K562 (cell line): ENCODE results near the gene ACP5. TPM values are rescaled to one million over a fixed set of nuclear protein-coding genes. Genes with fewer than 3 reads are reported as not detected.
A peak's percentile ranks its signal among the peaks of the same experiment; 100 is the strongest.

ENCODE experiments used
- BRD4 ChIP-seq: fragments of 200-600 bp; sonication (generic); IDR thresholded peaks from 2 replicates; pipeline ENCODE4 v1.6.1; 2017; ENCODE audit warnings: inconsistent platforms
- CEBPG ChIP-seq, 3 experiments: fragments of 200-800 bp in 1 of 3; sonication (Bioruptor generic) in 1 of 3; sonication (generic) in 1 of 3; formaldehyde crosslinking in 1 of 3; IDR thresholded peaks in 2 of 3; conservative IDR thresholded peaks in 1 of 3; 2 replicates each; pipeline versions ENCODE4 v1.6.1 to v1.8.0; 2016 to 2022; ENCODE audit warnings: missing compliant biosample characterization in 2 of 3, missing genetic modification characterization in 2 of 3, mild to moderate bottlenecking in 1 of 3, missing genetic modification reagents in 1 of 3
- CEBPZ ChIP-seq: fragments of 150-350 bp; IDR thresholded peaks from 2 replicates; pipeline ENCODE4 v1.6.1; 2014; ENCODE audit warnings: low read depth, mild to moderate bottlenecking, low read length, borderline replicate concordance
- FOXM1 ChIP-seq, 2 experiments: fragments of 450-650 bp in 1 of 2; sonication (generic) in 1 of 2; formaldehyde crosslinking in 1 of 2; IDR thresholded peaks; 2 replicates each; pipeline versions ENCODE4 v1.6.1 to v1.9.0; 2017 to 2022; ENCODE audit warnings: low read depth in 2 of 2, mild to moderate bottlenecking in 2 of 2, missing genetic modification reagents in 1 of 2, moderate library complexity in 1 of 2
- LCOR ChIP-seq: sonication (generic); formaldehyde crosslinking; IDR thresholded peaks from 2 replicates; pipeline ENCODE4 v1.8.0; 2022; ENCODE audit warnings: mild to moderate bottlenecking, missing genetic modification reagents
- MAX ChIP-seq: sonication (generic); formaldehyde crosslinking; IDR thresholded peaks from 2 replicates; pipeline ENCODE4 v1.9.0; 2022; ENCODE audit warnings: mild to moderate bottlenecking, missing genetic modification reagents
- PHF20 ChIP-seq: fragments of 450-650 bp; IDR thresholded peaks from 2 replicates; pipeline ENCODE4 v1.6.1; 2018; ENCODE audit not compliant: partially characterized antibody
- POLR2AphosphoS5 ChIP-seq: IDR thresholded peaks from 2 replicates; pipeline ENCODE4 v1.6.1; 2011; ENCODE audit warnings: mild to moderate bottlenecking, low read depth, low read length, moderate library complexity; ENCODE audit not compliant: control insufficient read depth, insufficient read depth
- RCOR1 ChIP-seq, 2 experiments: IDR thresholded peaks; 2 replicates each; pipeline ENCODE4 v1.6.1; 2012; ENCODE audit warnings: low read depth in 2 of 2, low read length in 2 of 2, borderline replicate concordance in 1 of 2, improper control_type of control experiment in 1 of 2
- SMARCA4 ChIP-seq: fragments of 450-650 bp; IDR thresholded peaks from 2 replicates; pipeline ENCODE4 v1.6.1; 2016
- SMARCE1 ChIP-seq: fragments of 450-650 bp; IDR thresholded peaks from 2 replicates; pipeline ENCODE4 v1.7.1; 2016; ENCODE audit warnings: mild to moderate bottlenecking
- TAF15 ChIP-seq: fragments of 200-400 bp; formaldehyde crosslinking; IDR thresholded peaks from 2 replicates; pipeline ENCODE4 v1.6.1; 2017; ENCODE audit warnings: mild to moderate bottlenecking, low read depth, low read length, moderate library complexity
- TCF3 ChIP-seq: sonication (generic); formaldehyde crosslinking; IDR thresholded peaks from 2 replicates; pipeline ENCODE4 v1.4.0; 2020; ENCODE audit warnings: mild to moderate bottlenecking, missing genetic modification reagents
- ZBTB17 ChIP-seq: fragments of 450-650 bp; formaldehyde crosslinking; IDR thresholded peaks from 2 replicates; pipeline ENCODE4 v1.4.0; 2020; ENCODE audit warnings: mild to moderate bottlenecking
- ZMIZ1 ChIP-seq, 2 experiments: fragments of 150-350 bp in 1 of 2; IDR thresholded peaks; 2 replicates each; pipeline ENCODE4 v1.6.1; 2012 to 2016; ENCODE audit warnings: low read depth in 2 of 2, low read length in 2 of 2, mild to moderate bottlenecking in 1 of 2, moderate library complexity in 1 of 2
- ZNF12 ChIP-seq: sonication (generic); formaldehyde crosslinking; IDR thresholded peaks from 2 replicates; pipeline ENCODE4 v1.4.0; 2020; ENCODE audit warnings: mild to moderate bottlenecking, missing genetic modification reagents
- ZNF707 ChIP-seq: fragments of 250-450 bp; sonication (Bioruptor Pico); conservative IDR thresholded peaks from 2 replicates; pipeline ENCODE4 v1.8.0; 2022; ENCODE audit warnings: inconsistent platforms, mild to moderate bottlenecking, moderate library complexity
- polyA plus RNA-seq, 8 experiments: library from polyadenylated mRNA; depleted of rRNA in 4 of 8; stranded (reverse) in 5 of 8; unstranded in 3 of 8; fragments of >200 nt; fragmentation: Nextera tagmentation in 2 of 8; fragmentation: Illumina TruSeq in 1 of 8; extraction: Ambion mirVana in 2 of 8; extraction: Trizol in 1 of 8; gene quantifications; 2 replicates each; pipeline versions ENCODE4 v1.2.1 to v1.2.3, GENCODE V29; 2011 to 2014; ENCODE audit warnings: inconsistent platforms in 1 of 8, missing spikeins in 1 of 8
- total RNA-seq, 7 experiments: library from RNA; depleted of rRNA in 6 of 7; stranded (reverse); fragments of >200 nt in 6 of 7; fragmentation: Illumina TruSeq in 2 of 7; extraction: Trizol in 2 of 7; gene quantifications; 2 replicates each; pipeline versions ENCODE4 v1.2.1 to v1.2.3, GENCODE V29; 2011 to 2021; ENCODE audit warnings: low replicate concordance in 1 of 7

The ACP5 gene
- total and polyA plus RNA-seq, 9 of the 15 experiments (the other 6 are each of a cell fraction or from before 2014, with no cell fraction given), result 0.06 to 1.1 (median 0.31) TPM; not detected in 1

GRCh38 chr19:11528551-11529341, 48.7 kb downstream of the ACP5 start, which contains the start of gene ECSIT (continued):
- TF ChIP-seq TCF3 (CRISPR knock-in tag), result peak; percentile 7; the same call in 1 of the 2 replicates
- TF ChIP-seq ZNF707, result no peak
- peak; percentile 100 for TF ChIP-seq PHF20
- peak; percentile 54; the same call in 1 of the 2 replicates for TF ChIP-seq LCOR (CRISPR knock-in tag)
- TF ChIP-seq SMARCA4, result no peak; the same call in 1 of the 2 replicates
- no peak for TF ChIP-seq TAF15
- TF ChIP-seq MAX (CRISPR knock-in tag), result peak; percentile 87
- 0 out of 2 replicates have a peak, but pooled peaks have one; percentile 38 for TF ChIP-seq SMARCE1
- TF ChIP-seq CEBPG (CRISPR knock-in tag; IDR thresholded peaks at IDR 0.05), result peak; percentile 54; the same call in 1 of the 2 replicates
- TF ChIP-seq CEBPG (tag; conservative IDR thresholded peaks at IDR 0.05 in 1 of 2, IDR thresholded peaks at IDR 0.05 in 1 of 2), result peak; percentile 66 to 78; a peak in 3 of 4 replicates
- 0 out of 2 replicates have a peak, but pooled peaks have one; percentile 20 for TF ChIP-seq ZBTB17 (CRISPR knock-in tag)
- TF ChIP-seq ZNF12 (CRISPR knock-in tag), result peak; percentile 72; the same call in 1 of the 2 replicates
- peak; percentile 32; the same call in 1 of the 2 replicates for TF ChIP-seq FOXM1 (IDR thresholded peaks at IDR 0.05; ENCODE audit: low read depth)
- TF ChIP-seq FOXM1 (CRISPR knock-in tag; IDR thresholded peaks at IDR 0.05; ENCODE audit: low read depth), result no peak
- peak; percentile 46; the same call in 1 of the 2 replicates for TF ChIP-seq CEBPZ
- no peak for TF ChIP-seq ZMIZ1 (IDR thresholded peaks at IDR 0.05; ENCODE audit: low read depth in 2 of 2, low read length in 2 of 2)
- TF ChIP-seq BRD4, result no peak
- TF ChIP-seq RCOR1 (IDR thresholded peaks at IDR 0.05; ENCODE audit: borderline replicate concordance in 1 of 2, low read depth in 2 of 2, low read length in 2 of 2), result peak in 1 of 2 experiments; percentile 51; a peak in 1 of 4 replicates
- peak; percentile 47; the same call in 1 of the 2 replicates for TF ChIP-seq POLR2AphosphoS5
